Nephron progenitor cell (in vitro differentiated cells): ENCODE results near the gene CMSS1.
A peak's percentile ranks its signal among the peaks of the same experiment; 100 is the strongest.

Source experiments
- DNase-seq: peaks from one replicate; pipeline ENCODE4 v3.0.0; 2021
- H3K27ac Mint-ChIP-seq: 2 replicates; pipeline ENCODE4 v1.8.0; 2021; ENCODE audit warnings: mild to moderate bottlenecking, moderate library complexity, mixed read lengths
- H3K27me3 Mint-ChIP-seq: 2 replicates; pipeline ENCODE4 v1.8.0; 2021; ENCODE audit warnings: mild to moderate bottlenecking, low read depth, mixed read lengths; ENCODE audit not compliant: poor library complexity
- H3K36me3 Mint-ChIP-seq: 2 replicates; pipeline ENCODE4 v1.8.0; 2021; ENCODE audit warnings: low read depth, mixed read lengths
- H3K4me1 Mint-ChIP-seq: 2 replicates; pipeline ENCODE4 v1.8.0; 2021; ENCODE audit warnings: mixed read lengths
- H3K4me3 Mint-ChIP-seq: 2 replicates; pipeline ENCODE4 v1.8.0; 2021; ENCODE audit warnings: mild to moderate bottlenecking, moderate library complexity, mixed read lengths
- H3K9me3 Mint-ChIP-seq: 2 replicates; pipeline ENCODE4 v1.8.0; 2021; ENCODE audit warnings: mild to moderate bottlenecking, moderate library complexity, mixed read lengths
- TF ChIP-seq, protein P1 (sequence below): fragments of 200-600 bp; sonication (generic); IDR thresholded peaks from 2 replicates; pipeline ENCODE4 v1.5.0; 2021; ENCODE audit warnings: antibody characterized with exemption

Gene CMSS1

GRCh38 chr3:99870712-99871111, 53.0 kb downstream of the CMSS1 start:
- H3K9me3 Mint-ChIP-seq = no peaks in the 10 kb centered on the region

DNA sequence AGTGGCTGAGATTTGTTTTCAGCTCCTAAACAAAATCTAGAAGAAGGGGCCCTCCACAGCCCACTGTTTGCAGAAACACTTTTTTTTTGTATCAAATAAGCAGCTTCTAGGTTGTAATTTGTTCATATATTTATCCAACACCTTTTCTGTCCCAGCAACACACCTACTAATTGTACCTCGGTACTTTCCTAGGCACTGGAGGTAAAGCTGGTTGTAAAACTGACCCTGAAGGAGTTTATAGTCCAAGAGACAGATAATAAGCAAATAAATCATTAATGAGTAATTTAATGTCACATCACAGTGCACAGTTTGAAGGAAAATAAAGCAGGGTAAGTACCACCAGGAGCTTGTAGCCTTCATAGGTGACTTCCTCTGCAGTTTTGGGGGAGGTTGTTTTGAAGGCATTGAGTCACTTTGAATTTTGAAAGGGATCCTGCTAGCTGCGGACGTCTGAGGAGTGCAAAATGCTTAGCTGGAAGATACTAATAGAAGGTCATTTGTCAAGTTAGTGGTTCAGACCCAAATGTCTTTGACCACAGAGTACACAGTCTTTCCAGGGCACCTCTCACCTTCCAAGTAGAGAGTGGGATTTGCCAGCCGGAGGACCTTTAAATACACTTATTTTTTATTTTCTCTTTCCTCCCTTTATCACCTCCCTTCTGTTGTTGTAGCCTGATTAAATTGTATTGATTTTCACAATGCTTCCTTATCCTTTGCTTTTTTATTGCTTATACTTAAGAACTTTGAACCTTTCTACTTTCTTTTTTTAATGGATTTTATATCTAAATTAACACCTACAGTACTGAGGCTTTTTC, 53.8 kb downstream of the CMSS1 start:
- Mint-ChIP-seq H3K9me3 (no peaks in the 10 kb centered on the region), H3K4me1 (peaks cover 84% of the 10 kb centered on the region), H3K4me3 (no peak overlapping the region), H3K27ac (peak overlapping the region; percentile 71), H3K36me3 (no peaks in the 10 kb centered on the region), H3K27me3 (peaks cover 2% of the 10 kb centered on the region)
- DNase-seq = no peak
- TF ChIP-seq, protein P1, sequence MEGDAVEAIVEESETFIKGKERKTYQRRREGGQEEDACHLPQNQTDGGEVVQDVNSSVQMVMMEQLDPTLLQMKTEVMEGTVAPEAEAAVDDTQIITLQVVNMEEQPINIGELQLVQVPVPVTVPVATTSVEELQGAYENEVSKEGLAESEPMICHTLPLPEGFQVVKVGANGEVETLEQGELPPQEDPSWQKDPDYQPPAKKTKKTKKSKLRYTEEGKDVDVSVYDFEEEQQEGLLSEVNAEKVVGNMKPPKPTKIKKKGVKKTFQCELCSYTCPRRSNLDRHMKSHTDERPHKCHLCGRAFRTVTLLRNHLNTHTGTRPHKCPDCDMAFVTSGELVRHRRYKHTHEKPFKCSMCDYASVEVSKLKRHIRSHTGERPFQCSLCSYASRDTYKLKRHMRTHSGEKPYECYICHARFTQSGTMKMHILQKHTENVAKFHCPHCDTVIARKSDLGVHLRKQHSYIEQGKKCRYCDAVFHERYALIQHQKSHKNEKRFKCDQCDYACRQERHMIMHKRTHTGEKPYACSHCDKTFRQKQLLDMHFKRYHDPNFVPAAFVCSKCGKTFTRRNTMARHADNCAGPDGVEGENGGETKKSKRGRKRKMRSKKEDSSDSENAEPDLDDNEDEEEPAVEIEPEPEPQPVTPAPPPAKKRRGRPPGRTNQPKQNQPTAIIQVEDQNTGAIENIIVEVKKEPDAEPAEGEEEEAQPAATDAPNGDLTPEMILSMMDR = no peak

More at GRCh38 chr3:99870712-99871111, 53.0 kb downstream of the CMSS1 start:
- peaks cover 88% of the 10 kb centered on the region for H3K4me1 Mint-ChIP-seq
- TF ChIP-seq, protein P1 = no peak
- no peak overlapping the region for H3K4me3 Mint-ChIP-seq
- DNase-seq = no peak
- H3K27ac Mint-ChIP-seq = no peak overlapping the region
- H3K27me3 Mint-ChIP-seq = peaks cover 2% of the 10 kb centered on the region
- no peaks in the 10 kb centered on the region for H3K36me3 Mint-ChIP-seq

DNA sequence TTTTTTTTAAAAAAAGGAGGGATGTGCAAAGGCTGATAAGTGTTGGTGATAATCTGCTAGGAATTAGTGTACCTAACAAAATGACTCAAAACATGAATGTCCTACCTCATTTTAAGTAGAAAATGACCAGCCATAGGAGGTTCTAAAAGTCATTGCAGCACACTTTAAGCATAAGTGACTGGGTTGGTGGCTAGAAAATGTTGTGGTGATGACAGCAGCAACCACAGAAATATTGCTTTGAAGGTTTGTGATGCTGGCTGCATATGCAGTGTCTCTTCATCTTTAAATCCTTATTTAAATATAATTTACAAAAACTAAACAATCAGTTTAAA, 55.2 kb downstream of the CMSS1 start:
- TF ChIP-seq, protein P1 = no peak
- Mint-ChIP-seq H3K36me3 (no peaks in the 10 kb centered on the region), H3K27me3 (peaks cover 2% of the 10 kb centered on the region), H3K9me3 (no peaks in the 10 kb centered on the region), H3K4me3 (no peak overlapping the region), H3K27ac (no peak overlapping the region), H3K4me1 (peaks cover 84% of the 10 kb centered on the region)
- DNase-seq = no peak

- peaks cover 82% of the 10 kb centered on the region for H3K4me1 Mint-ChIP-seq
- peak overlapping the region; percentile 83 for H3K4me3 Mint-ChIP-seq
- DNase-seq = no peak
- H3K27ac Mint-ChIP-seq = no peak overlapping the region
- H3K36me3 Mint-ChIP-seq = no peaks in the 10 kb centered on the region
- H3K27me3 Mint-ChIP-seq = no peaks in the 10 kb centered on the region
- H3K9me3 Mint-ChIP-seq = no peaks in the 10 kb centered on the region
- TF ChIP-seq, protein P1 = no peak
Observed at GRCh38 chr3:99873269-99874102, 55.8 kb downstream of the CMSS1 start.

DNA sequence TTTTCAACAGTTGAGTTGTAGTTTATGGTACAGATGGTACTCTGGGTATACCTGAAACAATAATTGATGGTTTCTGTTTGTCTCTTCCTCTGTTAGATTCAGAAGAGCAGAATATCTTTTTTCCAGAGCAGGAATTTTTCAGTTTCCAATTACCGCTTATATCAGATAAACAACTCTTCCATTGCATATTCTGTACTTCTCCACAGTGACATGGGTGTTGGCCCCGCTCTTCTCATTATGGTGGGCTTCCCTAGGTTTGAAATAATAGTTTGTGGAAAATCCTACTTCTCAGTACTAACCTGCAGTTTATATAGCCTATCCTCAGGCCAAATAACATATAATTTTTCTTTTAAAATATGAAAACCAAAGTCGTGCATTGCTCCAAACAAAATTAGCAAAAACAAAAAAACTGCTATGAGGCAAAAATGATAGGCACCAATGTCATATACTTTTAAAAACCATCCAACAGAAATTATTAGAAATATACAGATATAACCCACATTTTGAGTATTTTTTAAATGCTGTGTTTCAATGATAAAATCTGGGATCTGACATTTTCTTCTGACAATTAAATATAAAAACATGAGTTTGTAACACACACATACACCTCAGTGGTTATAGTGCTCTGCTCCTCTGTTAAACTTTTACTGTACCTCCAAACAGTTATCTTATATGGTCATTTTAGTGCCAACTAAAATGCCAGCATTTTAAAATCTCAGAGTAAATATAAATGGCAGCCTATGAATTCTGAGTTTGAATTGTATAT, 56.8 kb downstream of the CMSS1 start:
- Mint-ChIP-seq H3K36me3 (no peaks in the 10 kb centered on the region), H3K4me3 (peak overlapping the region; percentile 83), H3K27ac (no peak overlapping the region), H3K4me1 (peaks cover 72% of the 10 kb centered on the region), H3K27me3 (no peaks in the 10 kb centered on the region), H3K9me3 (no peaks in the 10 kb centered on the region)
- TF ChIP-seq, protein P1 = no peak
- DNase-seq = no peak
